GM23248 (cell line): Measurements from ENCODE around the gene TGM3.

ENCODE experiments used
- EZH2 ChIP-seq: fragments of 200-600 bp; sonication (generic); IDR thresholded peaks from 2 replicates; pipeline ENCODE4 v1.6.1; 2018; ENCODE audit warnings: antibody characterized with exemption, mild to moderate bottlenecking; ENCODE audit not compliant: insufficient read depth, poor library complexity, severe bottlenecking
- EZH2phosphoT487 ChIP-seq: fragments of 200-600 bp; sonication (generic); IDR thresholded peaks from 2 replicates; pipeline ENCODE4 v1.6.1; 2018; ENCODE audit warnings: antibody characterized with exemption, moderate library complexity, mild to moderate bottlenecking, low read depth; ENCODE audit not compliant: insufficient read depth

DNA sequence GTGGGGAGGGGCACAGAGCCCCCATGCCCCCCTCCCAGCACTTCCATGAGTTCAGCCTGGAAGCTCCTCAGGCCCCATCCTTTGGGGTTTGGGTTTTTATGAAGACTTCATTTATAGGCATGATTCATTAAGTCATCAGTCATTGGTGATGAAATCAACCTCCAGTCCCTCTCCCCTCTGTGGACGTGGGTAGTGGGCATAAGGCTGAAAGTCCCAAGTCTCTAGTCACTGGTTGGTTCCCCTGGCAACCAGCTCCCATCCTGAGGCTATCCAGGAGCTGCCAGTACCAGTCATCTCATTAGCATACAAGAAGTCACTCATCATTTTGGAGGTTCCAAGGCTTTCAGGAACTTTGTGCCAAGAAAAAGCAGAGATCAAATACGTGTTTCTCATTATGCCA lies 9.2 kb downstream of the TGM3 start:
- TF ChIP-seq EZH2 (no peak), EZH2phosphoT487 (no peak)
